HepG2 (cell line): ENCODE data around the gene DNAH9. TPM values are rescaled to one million over a fixed set of nuclear protein-coding genes. Genes with fewer than 3 reads are reported as not detected.

Source experiments
- ATAC-seq: fragments of 200-7000 bp; cut with Tn5 transposase; 3 replicates; pipeline ENCODE4 v1.9.1; 2020; ENCODE audit warnings: mild to moderate bottlenecking, moderate library complexity
- BruUV-seq: library from RNA; stranded (reverse); fragments of 400-500 nt; replicated peaks from 2 replicates; lab custom pipeline; 2021; lab: Mats Ljungman, UMichigan
- CTCF ChIA-PET: fragments of 300-600 bp; formaldehyde crosslinking; extraction: SDS; loops from one replicate; lab custom pipeline; 2021; ENCODE audit warnings: low total read pairs, inconsistent platforms, low intra/inter-chr PET ratio; lab: Yijun Ruan, JAX
- POLR2A ChIA-PET: fragments of 350-600 bp; sonication (Branson Sonifier 250); formaldehyde crosslinking; loops from one replicate; lab custom pipeline; 2020; ENCODE audit warnings: antibody characterized with exemption, inconsistent platforms; lab: Yijun Ruan, JAX
- DNase-seq: peaks from one replicate; pipeline ENCODE4 v3.0.0-alpha.2; 2015; ENCODE audit warnings: low spot score
- FAIRE-seq: peaks from 3 replicates; lab custom pipeline; 2011; peaks lifted over from hg19 to GRCh38; lab: Jason Lieb, UNC
- H2AFZ ChIP-seq: one replicate; pipeline ENCODE4 v1.6.1; 2011; ENCODE audit warnings: low read length, inconsistent platforms
- H3K27ac ChIP-seq: fragments of 300-600 bp; 3 replicates; pipeline ENCODE4 v1.8.0; 2011; ENCODE audit warnings: mixed run types, mild to moderate bottlenecking, mixed read lengths, low read length, inconsistent platforms; ENCODE audit not compliant: insufficient read depth; ENCODE audit errors: extremely low read length
- H3K27me3 ChIP-seq, 2 experiments: fragments of 200-600 bp in 1 of 2; 2 replicates in 1 of 2; 3 replicates in 1 of 2; pipeline versions ENCODE4 v1.6.0 to v1.8.0; 2011; ENCODE audit warnings: low read length in 2 of 2, mild to moderate bottlenecking in 2 of 2, moderate library complexity in 2 of 2, inconsistent platforms in 1 of 2; ENCODE audit not compliant: insufficient read depth in 2 of 2, control insufficient read depth in 1 of 2
- H3K36me3 ChIP-seq, 2 experiments: fragments of 200-600 bp in 1 of 2; replicated peaks in 1 of 2; 2 replicates in 1 of 2; 3 replicates in 1 of 2; pipeline versions ENCODE4 v1.5.1 to v1.8.0; 2011; ENCODE audit warnings: low read length in 2 of 2, inconsistent platforms in 1 of 2; ENCODE audit not compliant: insufficient read depth in 2 of 2, control insufficient read depth in 1 of 2
- H3K4me1 ChIP-seq: 2 replicates; pipeline ENCODE4 v1.5.1; 2012; ENCODE audit warnings: low read length, inconsistent platforms; ENCODE audit not compliant: insufficient read depth
- H3K4me2 ChIP-seq: 2 replicates; pipeline ENCODE4 v1.6.0; 2011; ENCODE audit warnings: low read depth, low read length, inconsistent platforms
- H3K4me3 ChIP-seq, 3 experiments: fragments of 200-600 bp in 1 of 3; sonication (generic), shearing (Covaris generic) in 1 of 3; replicated peaks in 1 of 3; 2 replicates each; pipeline ENCODE4 v1.5.1; 2011 to 2016; ENCODE audit warnings: low read length in 3 of 3, inconsistent platforms in 2 of 3, low read depth in 2 of 3, mild to moderate bottlenecking in 2 of 3, control low read depth in 1 of 3, mixed read lengths in 1 of 3; ENCODE audit not compliant: insufficient read depth in 1 of 3
- H3K79me2 ChIP-seq: one replicate; pipeline ENCODE4 v1.6.1; 2011; ENCODE audit warnings: low read length, inconsistent platforms; ENCODE audit not compliant: insufficient read depth
- H3K9ac ChIP-seq: 2 replicates; pipeline ENCODE4 v1.6.0; 2011; ENCODE audit warnings: mild to moderate bottlenecking, low read depth, low read length, inconsistent platforms; ENCODE audit not compliant: insufficient read depth
- H3K9me3 ChIP-seq: 2 replicates; pipeline ENCODE4 v1.5.1; 2012; ENCODE audit warnings: mild to moderate bottlenecking, low read length
- H4K20me1 ChIP-seq: 2 replicates; pipeline ENCODE4 v1.6.0; 2011; ENCODE audit warnings: inconsistent platforms, mild to moderate bottlenecking, low read length, moderate library complexity; ENCODE audit not compliant: insufficient read depth
- ATF4 ChIP-seq, 2 experiments: fragments of 450-650 bp in 1 of 2; sonication (generic) in 1 of 2; formaldehyde crosslinking; IDR thresholded peaks; 2 replicates each; pipeline versions ENCODE4 v1.5.0 to v1.8.0; 2020 to 2022; ENCODE audit warnings: mild to moderate bottlenecking in 1 of 2, missing genetic modification reagents in 1 of 2
- HMGXB3 ChIP-seq: sonication (generic); formaldehyde crosslinking; IDR thresholded peaks from 2 replicates; pipeline ENCODE4 v1.4.0; 2020; ENCODE audit warnings: missing genetic modification reagents, borderline replicate concordance
- KDM1A ChIP-seq: IDR thresholded peaks from 2 replicates; pipeline ENCODE4 v1.6.1; 2016; ENCODE audit warnings: missing compliant biosample characterization
- NR1H2 ChIP-seq: sonication (generic); formaldehyde crosslinking; IDR thresholded peaks from 2 replicates; pipeline ENCODE4 v1.8.1; 2022; ENCODE audit warnings: low read depth, missing genetic modification reagents, borderline replicate concordance
- SALL1 ChIP-seq: sonication (generic); formaldehyde crosslinking; IDR thresholded peaks from 2 replicates; pipeline ENCODE4 v1.8.0; 2022; ENCODE audit warnings: mild to moderate bottlenecking, missing genetic modification reagents
- SRSF4 ChIP-seq: fragments of 200-400 bp; formaldehyde crosslinking; IDR thresholded peaks from one replicate; pipeline ENCODE4 v1.6.1; 2018; ENCODE audit warnings: mild to moderate bottlenecking, low read depth, low read length, moderate library complexity; ENCODE audit not compliant: poor library complexity, severe bottlenecking
- THAP7 ChIP-seq: sonication (generic); formaldehyde crosslinking; IDR thresholded peaks from 2 replicates; pipeline ENCODE4 v1.8.1; 2023; ENCODE audit warnings: mild to moderate bottlenecking, missing genetic modification reagents
- U2AF1 ChIP-seq: fragments of 200-400 bp; formaldehyde crosslinking; optimal IDR thresholded peaks from 2 replicates; pipeline ENCODE3; 2017; ENCODE audit warnings: mild to moderate bottlenecking, low read depth, low read length
- ZBTB26 ChIP-seq: IDR thresholded peaks from 2 replicates; pipeline ENCODE4 v1.6.1; 2016; ENCODE audit warnings: missing compliant biosample characterization, missing genetic modification reagents, borderline replicate concordance
- ZNF253 ChIP-seq: sonication (generic); formaldehyde crosslinking; IDR thresholded peaks from 2 replicates; pipeline ENCODE4 v1.8.0; 2022; ENCODE audit warnings: mild to moderate bottlenecking, missing genetic modification reagents, borderline replicate concordance
- ZNF333 ChIP-seq: sonication (generic); formaldehyde crosslinking; IDR thresholded peaks from 2 replicates; pipeline ENCODE4 v1.4.0; 2020; ENCODE audit warnings: mild to moderate bottlenecking, missing genetic modification reagents, borderline replicate concordance
- ZNF430 ChIP-seq: sonication (generic); formaldehyde crosslinking; IDR thresholded peaks from 2 replicates; pipeline ENCODE4 v1.9.0; 2021; ENCODE audit warnings: mild to moderate bottlenecking, missing genetic modification reagents
- ZNF713 ChIP-seq: sonication (generic); formaldehyde crosslinking; IDR thresholded peaks from 2 replicates; pipeline ENCODE4 v1.4.0; 2020; ENCODE audit warnings: mild to moderate bottlenecking, missing genetic modification reagents
- WGBS: methylation state at CpG from one replicate; pipeline ENCODE4 v1.1.6; 2017; ENCODE audit warnings: low lambda C conversion rate; 5-methylcytosine and 5-hydroxymethylcytosine counted together
- in situ Hi-C: cut with HindIII; loops from 2 replicates; pipeline ENCODE4 v1.10.0; 2017; ENCODE audit warnings: low pct_unique_long_range_greater_than_20kb; ENCODE audit not compliant: extremely low pct_ligation_motif_present
- intact Hi-C: fragments of 100-400 bp; cut with micrococcal nuclease; formaldehyde crosslinking; loops from one replicate; pipeline ENCODE4 v1.10.0; 2022; ENCODE audit not compliant: unreplicated experiment
- polyA plus RNA-seq, 8 experiments: library from polyadenylated mRNA; depleted of rRNA in 3 of 8; stranded (reverse) in 7 of 8; unstranded in 1 of 8; fragments of >200 nt; fragmentation: Illumina TruSeq in 4 of 8; extraction: Trizol in 4 of 8; gene quantifications; 2 replicates each; pipeline versions ENCODE4 v1.2.1 to v1.2.3, GENCODE V29; 2011 to 2016; ENCODE audit warnings: low read depth in 4 of 8, missing spikeins in 1 of 8, mixed read lengths in 1 of 8; ENCODE audit not compliant: insufficient read depth in 1 of 8
- total RNA-seq, 5 experiments: library from RNA; depleted of rRNA; stranded (reverse); fragments of >200 nt; fragmentation: Illumina TruSeq; extraction: Trizol; gene quantifications; 2 replicates each; pipeline ENCODE4 v1.2.3, GENCODE V29; 2016; ENCODE audit warnings: low read depth in 1 of 5
- TF ChIP-seq, protein P1 (sequence below): sonication (generic); formaldehyde crosslinking; IDR thresholded peaks from 2 replicates; pipeline ENCODE4 v1.8.0; 2022; ENCODE audit warnings: mild to moderate bottlenecking, missing genetic modification reagents, borderline replicate concordance

DNAH9 gene
- total and polyA plus RNA-seq, 2 of the 13 experiments (the other 11 are each of a cell fraction or from before 2014, with no cell fraction given), result not detected

- intact Hi-C loops, result no loop called here
- H3K4me2 ChIP-seq, result no peak overlapping the region
- DNase-seq (no peak), ATAC-seq (no peak), FAIRE-seq (no peak)
- H3K4me1 ChIP-seq, result peaks cover 8% of the 10 kb centered on the region
- no peaks in the 10 kb centered on the region for H3K9me3 ChIP-seq
- TF ChIP-seq ZNF253 (CRISPR knock-in tag) (no peak), ZNF333 (CRISPR knock-in tag) (no peak), U2AF1 (no peak), THAP7 (CRISPR knock-in tag) (no peak), ZBTB26 (no peak), NR1H2 (CRISPR knock-in tag) (no peak), SALL1 (no peak), SRSF4 (no peak), ZNF713 (no peak), HMGXB3 (CRISPR knock-in tag) (no peak), ATF4 (CRISPR knock-in tag; IDR thresholded peaks at IDR 0.05) (no peak), ZNF430 (CRISPR knock-in tag) (no peak), KDM1A (CRISPR knock-in tag) (no peak)
- TF ChIP-seq, protein P1, sequence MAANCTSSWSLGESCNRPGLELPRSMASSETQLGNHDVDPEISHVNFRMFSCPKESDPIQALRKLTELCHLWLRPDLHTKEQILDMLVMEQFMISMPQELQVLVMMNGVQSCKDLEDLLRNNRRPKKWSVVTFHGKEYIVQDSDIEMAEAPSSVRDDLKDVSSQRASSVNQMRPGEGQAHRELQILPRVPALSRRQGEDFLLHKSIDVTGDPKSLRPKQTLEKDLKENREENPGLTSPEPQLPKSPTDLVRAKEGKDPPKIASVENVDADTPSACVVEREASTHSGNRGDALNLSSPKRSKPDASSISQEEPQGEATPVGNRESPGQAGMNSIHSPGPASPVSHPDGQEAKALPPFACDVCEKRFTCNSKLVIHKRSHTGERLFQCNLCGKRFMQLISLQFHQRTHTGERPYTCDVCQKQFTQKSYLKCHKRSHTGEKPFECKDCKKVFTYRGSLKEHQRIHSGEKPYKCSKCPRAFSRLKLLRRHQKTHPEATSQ (CRISPR knock-in tag), result no peak
- no peaks in the 10 kb centered on the region for H3K27me3 ChIP-seq
- 73% methylated on average over 3 of the region's 3 CpGs for WGBS
- H3K27ac ChIP-seq, result no peak overlapping the region
- in situ Hi-C loops, result no loop called here
- ChIA-PET POLR2A (no interaction called here), CTCF (no interaction called here)
- no peak overlapping the region for H2AFZ ChIP-seq
- no peaks in the 10 kb centered on the region for H4K20me1 ChIP-seq
- H3K9ac ChIP-seq, result no peak overlapping the region
- no peak overlapping the region for H3K4me3 ChIP-seq
- no TSS peak for BruUV-seq
- H3K36me3 ChIP-seq, result no peaks in the 10 kb centered on the region
- H3K79me2 ChIP-seq, result no peaks in the 10 kb centered on the region
Observed at GRCh38 chr17:11700668-11701067, 102.4 kb downstream of the DNAH9 start.
